ENCODE measurements around the gene STIM2. TPM values are rescaled to one million over a fixed set of nuclear protein-coding genes. Genes with fewer than 3 reads are reported as not detected.

The STIM2 gene
- total and polyA plus RNA-seq, 2 of the 4 experiments (the other 2 are of a cell fraction), result 16.1 to 27.6 TPM

GRCh38 chr4:26931451-26931850 lies 70.8 kb downstream of the STIM2 start:
- intact Hi-C loops (cut with micrococcal nuclease) (no loop called here), in situ Hi-C loops (cut with MboI; ENCODE audit: low sequenced_read_pairs) (no loop called here), dilution Hi-C loops (cut with HindIII; ENCODE audit: low sequenced_read_pairs, unreplicated experiment) (no loop called here)
- Histone ChIP-seq H2BK20ac (ENCODE audit: low read depth, low read length) (no peak overlapping the region), H3K79me1 (ENCODE audit: low read depth in 1 of 2, low read length in 2 of 2) (peaks cover 4 to 16% of the 10 kb centered on the region in 2 experiments; a peak in 2 of 4 replicates), H4K20me1 (ENCODE audit: insufficient read depth, low read length) (no peaks in the 10 kb centered on the region), H2AK9ac (replicated peaks; ENCODE audit: low read depth, low read length, poor library complexity) (no peak overlapping the region), H4K5ac (ENCODE audit: low read depth, low read length) (no peak overlapping the region), H2BK120ac (ENCODE audit: low read depth, low read length) (no peak overlapping the region), H2AK5ac (ENCODE audit: low read depth, low read length) (no peak overlapping the region), H3K9me3 (ENCODE audit: control insufficient read depth, insufficient read depth, low read length) (no peaks in the 10 kb centered on the region), H2BK15ac (ENCODE audit: low read depth, low read length) (no peak overlapping the region), H3K36me3 (ENCODE audit: control insufficient read depth, insufficient read depth, low read length) (no peaks in the 10 kb centered on the region), H3K9ac (ENCODE audit: low read depth, low read length) (no peak overlapping the region), H3K23ac (ENCODE audit: low read depth, low read length) (no peak overlapping the region), H3K4ac (ENCODE audit: low read depth, low read length) (no peak overlapping the region), H3K14ac (replicated peaks; ENCODE audit: low read depth, low read length) (no peak overlapping the region), H3K4me1 (ENCODE audit: control insufficient read depth, insufficient read depth, low read length) (peaks cover 2% of the 10 kb centered on the region; the same call in 1 of the 2 replicates), H3K27ac (ENCODE audit: insufficient read depth, low read length) (no peak overlapping the region), H2AFZ (replicated peaks; ENCODE audit: low read length, poor library complexity) (no peak overlapping the region), H4K91ac (ENCODE audit: insufficient read depth, low read depth, low read length) (no peak overlapping the region), H3K56ac (ENCODE audit: extremely low read depth, insufficient read depth, low read length) (no peak overlapping the region), H3K18ac (ENCODE audit: low read depth, low read length) (no peak overlapping the region), H4K8ac (ENCODE audit: low read depth in 2 of 2, low read length in 2 of 2) (no peak overlapping the region), H3K4me3 (ENCODE audit: insufficient read depth, low read depth, low read length) (no peak overlapping the region), H2BK5ac (ENCODE audit: low read depth, low read length, poor library complexity, severe bottlenecking) (no peak overlapping the region), H3K4me2 (ENCODE audit: low read depth, low read length) (no peak overlapping the region), H3K27me3 (ENCODE audit: control insufficient read depth, insufficient read depth, low read length) (no peaks in the 10 kb centered on the region), H3K9me1 (ENCODE audit: insufficient read depth, low read length) (no peaks in the 10 kb centered on the region)
- no peak for TF ChIP-seq RFX5 (IDR thresholded peaks at IDR 0.05; ENCODE audit: low read depth, low read length)
- TF ChIP-seq, protein P1, sequence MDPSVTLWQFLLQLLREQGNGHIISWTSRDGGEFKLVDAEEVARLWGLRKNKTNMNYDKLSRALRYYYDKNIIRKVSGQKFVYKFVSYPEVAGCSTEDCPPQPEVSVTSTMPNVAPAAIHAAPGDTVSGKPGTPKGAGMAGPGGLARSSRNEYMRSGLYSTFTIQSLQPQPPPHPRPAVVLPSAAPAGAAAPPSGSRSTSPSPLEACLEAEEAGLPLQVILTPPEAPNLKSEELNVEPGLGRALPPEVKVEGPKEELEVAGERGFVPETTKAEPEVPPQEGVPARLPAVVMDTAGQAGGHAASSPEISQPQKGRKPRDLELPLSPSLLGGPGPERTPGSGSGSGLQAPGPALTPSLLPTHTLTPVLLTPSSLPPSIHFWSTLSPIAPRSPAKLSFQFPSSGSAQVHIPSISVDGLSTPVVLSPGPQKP (IDR thresholded peaks at IDR 0.05; ENCODE audit: borderline replicate concordance, low read depth, low read length), result no peak
- no peak for TF ChIP-seq SMC3 (IDR thresholded peaks at IDR 0.05; ENCODE audit: low read depth, low read length)
- TF ChIP-seq MAFK (IDR thresholded peaks at IDR 0.05; ENCODE audit: low read depth, low read length), result no peak
- no peak for TF ChIP-seq CTCF (conservative IDR thresholded peaks at IDR 0.05; ENCODE audit: low read depth, low read length)
- no peak for DNase-seq
- ATAC-seq (ENCODE audit: low read depth), result no peak
- ChIA-PET POLR2A (ENCODE audit: unreplicated experiment) (no interaction called here), CTCF (no interaction called here)
- WGBS, 2 experiments (ENCODE audit: extremely low coverage in 2 of 2, insufficient read length in 1 of 2), result no CpG with 5 or more reads among the region's 1 CpG
- BruUV-seq (replicated peaks), result no TSS peak
